GM20000 (cell line): Measurements from ENCODE around the gene DPF3.

ENCODE experiments used
- DNase-seq: peaks from one replicate; pipeline ENCODE4 v3.0.0; 2012; ENCODE audit warnings: low spot score
- TF ChIP-seq, protein P1 (sequence below): IDR thresholded peaks from 2 replicates; pipeline ENCODE4 v1.5.1; 2012; ENCODE audit warnings: mild to moderate bottlenecking, control low read depth; ENCODE audit errors: extremely low read depth, missing control alignments

Gene DPF3

DNA sequence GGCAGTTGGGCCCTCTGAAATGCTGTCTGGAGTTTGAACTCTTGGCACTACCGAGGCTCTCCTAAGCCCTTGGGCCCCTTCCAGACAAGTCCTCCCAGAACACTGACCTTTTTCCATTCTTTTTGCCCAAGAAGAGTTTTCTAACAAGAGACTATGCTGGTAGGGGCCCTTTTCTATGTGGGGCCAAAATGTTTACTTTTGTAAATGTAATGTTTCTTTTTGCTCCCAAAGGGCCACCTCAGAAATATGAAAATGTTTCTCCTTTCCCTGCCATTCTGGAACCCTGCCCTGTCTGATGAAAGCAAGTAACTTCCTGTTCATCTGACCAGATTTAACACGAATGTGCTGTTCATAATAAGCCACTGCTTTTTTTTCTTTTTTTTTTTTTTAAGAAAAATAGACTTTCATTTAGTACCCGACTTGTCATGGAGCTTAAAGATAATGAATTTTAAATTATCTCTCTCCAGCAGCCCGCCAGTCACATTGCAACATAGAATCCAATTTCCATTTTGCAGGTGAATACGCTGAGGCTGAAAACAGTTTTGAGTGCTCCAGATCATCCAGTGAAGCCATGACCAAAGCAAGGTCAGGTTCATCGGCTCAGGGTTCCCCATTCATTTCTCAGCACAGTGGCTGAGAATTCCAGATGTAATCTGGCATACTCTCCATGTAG is 169.9 kb downstream of the DPF3 start:
- DNase-seq: no peak
- TF ChIP-seq, protein P1, sequence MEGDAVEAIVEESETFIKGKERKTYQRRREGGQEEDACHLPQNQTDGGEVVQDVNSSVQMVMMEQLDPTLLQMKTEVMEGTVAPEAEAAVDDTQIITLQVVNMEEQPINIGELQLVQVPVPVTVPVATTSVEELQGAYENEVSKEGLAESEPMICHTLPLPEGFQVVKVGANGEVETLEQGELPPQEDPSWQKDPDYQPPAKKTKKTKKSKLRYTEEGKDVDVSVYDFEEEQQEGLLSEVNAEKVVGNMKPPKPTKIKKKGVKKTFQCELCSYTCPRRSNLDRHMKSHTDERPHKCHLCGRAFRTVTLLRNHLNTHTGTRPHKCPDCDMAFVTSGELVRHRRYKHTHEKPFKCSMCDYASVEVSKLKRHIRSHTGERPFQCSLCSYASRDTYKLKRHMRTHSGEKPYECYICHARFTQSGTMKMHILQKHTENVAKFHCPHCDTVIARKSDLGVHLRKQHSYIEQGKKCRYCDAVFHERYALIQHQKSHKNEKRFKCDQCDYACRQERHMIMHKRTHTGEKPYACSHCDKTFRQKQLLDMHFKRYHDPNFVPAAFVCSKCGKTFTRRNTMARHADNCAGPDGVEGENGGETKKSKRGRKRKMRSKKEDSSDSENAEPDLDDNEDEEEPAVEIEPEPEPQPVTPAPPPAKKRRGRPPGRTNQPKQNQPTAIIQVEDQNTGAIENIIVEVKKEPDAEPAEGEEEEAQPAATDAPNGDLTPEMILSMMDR: no peak

DNA sequence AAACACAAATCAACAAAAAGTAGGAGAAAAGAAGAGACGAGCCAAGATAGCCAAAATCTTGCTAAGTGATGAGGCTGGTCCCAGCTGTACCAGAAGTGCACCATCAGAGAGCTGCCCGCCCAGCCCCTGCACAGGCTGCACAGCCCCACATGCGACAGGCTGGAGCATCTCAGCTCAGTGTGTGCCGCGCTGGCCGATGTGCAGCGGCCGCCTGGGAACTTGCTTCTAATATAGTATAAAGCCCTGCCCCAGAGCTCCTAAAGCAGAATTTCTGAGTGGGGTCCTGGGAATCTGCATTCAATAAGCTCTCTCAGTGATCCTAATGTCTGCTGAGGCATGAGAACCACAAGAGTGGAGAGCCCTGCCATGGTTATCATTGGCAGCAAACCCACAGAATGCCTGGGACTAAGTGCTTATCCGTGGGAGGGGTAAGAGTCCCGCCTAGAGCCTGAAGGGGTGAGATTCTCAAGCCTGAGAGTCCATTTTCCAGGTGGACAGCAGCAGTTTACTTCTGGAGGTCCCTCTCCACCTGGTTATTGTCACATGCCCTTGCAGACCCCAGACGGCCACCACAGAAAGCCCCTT is 171.6 kb downstream of the DPF3 start:
- TF ChIP-seq, protein P1: no peak
- no peak for DNase-seq

DNA sequence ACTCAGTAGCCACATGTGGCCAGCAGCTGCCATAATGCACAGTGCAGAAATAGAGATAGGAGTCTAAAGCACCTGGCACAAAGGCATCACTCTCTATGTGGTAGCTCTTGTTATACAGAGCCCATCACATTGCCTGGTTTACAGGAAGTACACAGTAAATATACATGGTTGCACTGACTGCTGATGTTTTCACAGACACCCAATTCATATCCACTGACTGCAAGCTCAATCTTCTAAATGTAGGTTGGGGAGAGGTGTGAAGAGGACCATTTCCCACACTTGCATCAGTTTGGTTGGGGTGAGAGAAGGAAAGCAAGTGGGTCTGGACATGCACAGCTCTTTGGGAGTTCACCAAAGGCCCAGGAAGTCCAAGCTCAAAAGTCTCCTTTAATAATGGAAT is 172.8 kb downstream of the DPF3 start:
- no peak for DNase-seq
- TF ChIP-seq, protein P1: no peak

DNA sequence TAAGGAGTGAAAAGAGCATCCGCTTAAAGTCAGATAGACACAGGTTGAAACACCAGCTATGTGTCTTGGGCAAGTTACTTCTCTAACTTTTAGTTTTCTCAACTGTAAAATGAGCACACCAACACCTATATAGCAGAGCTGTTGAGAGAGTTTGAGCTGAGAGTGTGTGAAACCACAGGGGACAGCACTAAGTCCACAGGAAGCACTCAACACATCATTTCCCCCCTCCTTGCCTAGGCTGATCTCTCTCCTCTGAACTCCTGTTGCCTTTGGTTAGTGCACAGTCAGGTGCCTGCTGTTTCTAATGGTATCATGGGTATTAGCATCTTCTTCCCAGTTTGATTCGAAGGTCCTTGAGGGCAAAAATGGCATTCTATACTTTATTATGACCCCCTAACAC is 176.7 kb downstream of the DPF3 start:
- DNase-seq: no peak

DNA sequence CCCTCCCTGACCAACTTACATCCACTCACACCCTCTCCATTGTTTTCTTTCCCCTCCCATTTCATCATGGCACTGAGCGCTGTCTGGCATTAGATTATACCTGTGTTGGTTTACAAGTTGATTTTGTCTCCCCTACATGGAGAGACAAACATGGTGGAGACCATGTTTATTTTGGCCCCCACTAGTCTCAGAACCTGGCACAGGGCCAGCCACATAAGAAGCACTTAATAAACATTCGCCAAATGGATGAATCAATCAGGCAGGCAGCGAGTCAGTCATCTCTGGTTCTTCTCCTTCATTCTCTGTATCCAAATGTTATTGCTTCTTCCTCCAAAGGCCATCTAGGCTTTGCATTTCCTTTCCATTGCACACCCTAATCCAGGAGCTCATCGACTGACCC is 177.4 kb downstream of the DPF3 start:
- TF ChIP-seq, protein P1: no peak
- no peak for DNase-seq

More for the DNA sequence above, 176.7 kb downstream of the DPF3 start:
- TF ChIP-seq, protein P1: no peak

DNA sequence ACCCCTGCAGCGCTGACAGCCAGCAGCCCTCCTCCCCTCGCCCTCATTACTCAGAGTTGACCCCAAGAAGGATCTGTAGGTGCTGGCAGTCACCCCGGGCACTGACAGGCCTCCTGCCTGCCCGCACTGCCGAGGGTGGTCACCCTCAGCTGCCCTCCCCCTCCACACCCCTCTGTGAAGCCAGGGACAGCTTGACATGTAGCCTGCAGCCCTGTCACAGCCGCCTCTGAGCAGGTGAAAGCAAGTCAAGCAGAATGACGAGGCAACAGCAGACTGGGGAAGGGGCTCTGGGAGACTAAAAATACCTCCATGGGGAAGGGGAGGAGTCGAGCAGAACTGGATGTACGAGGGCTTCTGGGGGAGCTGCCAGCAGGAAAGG is 178.1 kb downstream of the DPF3 start:
- DNase-seq: no peak
- TF ChIP-seq, protein P1: no peak

DNA sequence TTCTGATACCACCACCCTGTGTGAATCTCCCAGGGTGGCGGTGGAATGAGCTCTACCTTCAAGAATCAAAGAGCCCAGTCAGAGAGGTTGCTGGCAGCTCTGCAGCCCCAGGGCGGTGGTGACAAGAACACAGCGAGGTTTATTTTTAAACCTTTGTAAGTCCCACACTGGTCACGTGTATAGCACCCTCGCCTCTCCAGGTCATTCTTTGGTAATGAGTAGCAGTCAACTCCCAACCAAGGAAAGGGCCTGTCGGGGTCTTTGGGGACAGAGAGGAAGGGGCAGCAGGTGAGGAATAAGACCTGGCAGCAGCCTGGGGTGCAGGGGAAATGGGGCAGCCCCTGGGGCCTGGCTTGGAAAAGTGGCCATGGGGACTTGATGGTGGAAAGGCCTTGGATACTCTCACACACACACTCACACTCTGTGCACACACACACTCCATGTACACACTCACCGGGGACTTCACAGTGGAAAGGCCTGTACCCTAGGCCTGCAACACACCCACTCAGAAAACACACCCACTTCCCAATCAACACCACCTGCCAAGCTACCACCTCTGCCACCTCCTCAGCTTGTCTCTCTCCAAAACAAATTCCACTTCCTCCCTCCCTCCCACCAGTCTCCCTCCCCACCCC is 178.6 kb downstream of the DPF3 start:
- TF ChIP-seq, protein P1: no peak

More for the DNA sequence above, 178.6 kb downstream of the DPF3 start:
- peak; percentile 47 for DNase-seq
